ENCODE data around the gene CELF5. TPM values are rescaled to one million over a fixed set of nuclear protein-coding genes. Genes with fewer than 3 reads are reported as not detected.

CELF5 gene
- total and polyA plus RNA-seq, 10 of the 15 experiments (the other 5 are each of a cell fraction or from before 2014, with no cell fraction given) = 0.01 to 0.04 TPM; not detected in 8

- Histone ChIP-seq H4K20me1 (ENCODE audit: control insufficient read depth, insufficient read depth) (no peaks in the 10 kb centered on the region), H3K4me2 (ENCODE audit: control insufficient read depth, insufficient read depth) (no peak overlapping the region), H3K27ac (ENCODE audit: control insufficient read depth, insufficient read depth) (no peak overlapping the region), H3K27me3 (replicated peaks in 1 of 2; ENCODE audit: control insufficient read depth in 2 of 2, insufficient read depth in 2 of 2, low read length in 1 of 2) (no peaks in the 10 kb centered on the region), H3K4me1 (ENCODE audit: control insufficient read depth, insufficient read depth, low read length) (peaks cover 6% of the 10 kb centered on the region), H3K9me3 (replicated peaks; ENCODE audit: control insufficient read depth, insufficient read depth, low read length) (no peaks in the 10 kb centered on the region; the same call in 2 of the 3 replicates), H3K4me3 (no peak overlapping the region), H3K79me2 (ENCODE audit: control insufficient read depth, insufficient read depth, low read length) (no peaks in the 10 kb centered on the region), H3K9ac (ENCODE audit: control insufficient read depth, insufficient read depth, low read length) (no peak overlapping the region), H2AFZ (ENCODE audit: control insufficient read depth, low read depth, low read length) (no peak overlapping the region), H3K36me3 (ENCODE audit: control insufficient read depth in 2 of 2, insufficient read depth in 2 of 2, low read length in 1 of 2) (no peaks in the 10 kb centered on the region)
- FAIRE-seq (no peak), ATAC-seq (no peak), DNase-seq (ENCODE audit: low read depth, low spot score) (no peak)
- ChIA-PET SMC1A (ENCODE audit: uncharacterized antibody, unreplicated experiment) (no interaction called here), POLR2A (no interaction called here), RAD21 (ENCODE audit: unreplicated experiment) (no interaction called here), CTCF (no interaction called here)
- in situ Hi-C loops (cut with MboI) (no loop called here), intact Hi-C loops (cut with micrococcal nuclease; ENCODE audit: unreplicated experiment) (no loop called here)
- TF ChIP-seq, protein P1, sequence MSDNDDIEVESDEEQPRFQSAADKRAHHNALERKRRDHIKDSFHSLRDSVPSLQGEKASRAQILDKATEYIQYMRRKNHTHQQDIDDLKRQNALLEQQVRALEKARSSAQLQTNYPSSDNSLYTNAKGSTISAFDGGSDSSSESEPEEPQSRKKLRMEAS (IDR thresholded peaks at IDR 0.05; ENCODE audit: low read depth, low read length) = no peak
- TF ChIP-seq NBN (IDR thresholded peaks at IDR 0.05) (no peak), ATF7 (IDR thresholded peaks at IDR 0.05; ENCODE audit: low read depth) (no peak), ZBTB33 (IDR thresholded peaks at IDR 0.05) (no peak), ZNF384 (IDR thresholded peaks at IDR 0.05; ENCODE audit: borderline replicate concordance, low read depth, low read length) (no peak), MLLT1 (IDR thresholded peaks at IDR 0.05) (no peak), SUPT20H (IDR thresholded peaks at IDR 0.05; ENCODE audit: borderline replicate concordance, control insufficient read depth, low read depth, low read length) (no peak)
- TF ChIP-seq, protein P2, sequence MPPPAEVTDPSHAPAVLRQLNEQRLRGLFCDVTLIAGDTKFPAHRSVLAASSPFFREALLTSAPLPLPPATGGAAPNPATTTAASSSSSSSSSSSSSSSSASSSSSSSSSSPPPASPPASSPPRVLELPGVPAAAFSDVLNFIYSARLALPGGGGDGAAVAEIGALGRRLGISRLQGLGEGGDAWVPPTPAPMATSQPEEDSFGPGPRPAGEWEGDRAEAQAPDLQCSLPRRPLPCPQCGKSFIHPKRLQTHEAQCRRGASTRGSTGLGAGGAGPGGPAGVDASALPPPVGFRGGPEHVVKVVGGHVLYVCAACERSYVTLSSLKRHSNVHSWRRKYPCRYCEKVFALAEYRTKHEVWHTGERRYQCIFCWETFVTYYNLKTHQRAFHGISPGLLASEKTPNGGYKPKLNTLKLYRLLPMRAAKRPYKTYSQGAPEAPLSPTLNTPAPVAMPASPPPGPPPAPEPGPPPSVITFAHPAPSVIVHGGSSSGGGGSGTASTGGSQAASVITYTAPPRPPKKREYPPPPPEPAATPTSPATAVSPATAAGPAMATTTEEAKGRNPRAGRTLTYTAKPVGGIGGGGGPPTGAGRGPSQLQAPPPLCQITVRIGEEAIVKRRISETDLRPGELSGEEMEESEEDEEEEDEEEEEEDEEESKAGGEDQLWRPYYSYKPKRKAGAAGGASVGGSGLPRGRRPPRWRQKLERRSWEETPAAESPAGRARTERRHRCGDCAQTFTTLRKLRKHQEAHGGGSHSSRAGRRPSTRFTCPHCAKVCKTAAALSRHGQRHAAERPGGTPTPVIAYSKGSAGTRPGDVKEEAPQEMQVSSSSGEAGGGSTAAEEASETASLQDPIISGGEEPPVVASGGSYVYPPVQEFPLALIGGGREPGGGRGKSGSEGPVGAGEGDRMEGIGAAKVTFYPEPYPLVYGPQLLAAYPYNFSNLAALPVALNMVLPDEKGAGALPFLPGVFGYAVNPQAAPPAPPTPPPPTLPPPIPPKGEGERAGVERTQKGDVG (CRISPR knock-in tag; IDR thresholded peaks at IDR 0.05) = no peak
- WGBS (ENCODE audit: insufficient coverage, insufficient replicate concordance, low lambda C conversion rate, missing lambda C conversion rate) = 43% methylated on average over 11 of the region's 11 CpGs
- BruUV-seq (replicated peaks) = no TSS peak
Measured at GRCh38 chr19:3278294-3278693, 53.8 kb downstream of the CELF5 start.
